Prostate gland (tissue), 2 donors: ENCODE results near the gene HHIPL1.

Experiments
- CTCF ChIP-seq, 4 experiments: fragments of 200-600 bp in 2 of 4; fragments of 450-650 bp in 2 of 4; sonication (generic) in 2 of 4; IDR thresholded peaks; 1 replicate in 3 of 4; 2 replicates in 1 of 4; pipeline ENCODE4 v1.5.1; 2016 to 2019; ENCODE audit warnings: antibody characterized with exemption in 4 of 4, mild to moderate bottlenecking in 2 of 4, moderate library complexity in 2 of 4
- POLR2A ChIP-seq: fragments of 450-650 bp; IDR thresholded peaks from one replicate; pipeline ENCODE4 v1.6.1; 2016; ENCODE audit warnings: antibody characterized with exemption, mild to moderate bottlenecking

GRCh38 chr14:99720941-99721791 is 76.2 kb downstream of the HHIPL1 start:
- TF ChIP-seq POLR2A (no peak), CTCF (IDR thresholded peaks at IDR 0.05) (no peak)
